Measurements from ENCODE around the gene NQO2. TPM values are rescaled to one million over a fixed set of nuclear protein-coding genes. Genes with fewer than 3 reads are reported as not detected.
A peak's percentile ranks its signal among the peaks of the same experiment; 100 is the strongest.

Gene NQO2
- total and polyA plus RNA-seq, 2 of the 13 experiments (the other 11 are each of a cell fraction or from before 2014, with no cell fraction given) = 32.2 to 56.5 TPM

- TF ChIP-seq, protein P1, sequence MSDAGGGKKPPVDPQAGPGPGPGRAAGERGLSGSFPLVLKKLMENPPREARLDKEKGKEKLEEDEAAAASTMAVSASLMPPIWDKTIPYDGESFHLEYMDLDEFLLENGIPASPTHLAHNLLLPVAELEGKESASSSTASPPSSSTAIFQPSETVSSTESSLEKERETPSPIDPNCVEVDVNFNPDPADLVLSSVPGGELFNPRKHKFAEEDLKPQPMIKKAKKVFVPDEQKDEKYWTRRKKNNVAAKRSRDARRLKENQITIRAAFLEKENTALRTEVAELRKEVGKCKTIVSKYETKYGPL (CRISPR knock-in tag; IDR thresholded peaks at IDR 0.05) = peak; percentile 46; the same call in 1 of the 2 replicates
- TF ChIP-seq HOXA3 (CRISPR knock-in tag; IDR thresholded peaks at IDR 0.05) = peak; percentile 36; the same call in 1 of the 2 replicates
- TF ChIP-seq, protein P2, sequence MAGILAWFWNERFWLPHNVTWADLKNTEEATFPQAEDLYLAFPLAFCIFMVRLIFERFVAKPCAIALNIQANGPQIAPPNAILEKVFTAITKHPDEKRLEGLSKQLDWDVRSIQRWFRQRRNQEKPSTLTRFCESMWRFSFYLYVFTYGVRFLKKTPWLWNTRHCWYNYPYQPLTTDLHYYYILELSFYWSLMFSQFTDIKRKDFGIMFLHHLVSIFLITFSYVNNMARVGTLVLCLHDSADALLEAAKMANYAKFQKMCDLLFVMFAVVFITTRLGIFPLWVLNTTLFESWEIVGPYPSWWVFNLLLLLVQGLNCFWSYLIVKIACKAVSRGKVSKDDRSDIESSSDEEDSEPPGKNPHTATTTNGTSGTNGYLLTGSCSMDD (CRISPR knock-in tag; IDR thresholded peaks at IDR 0.05) = no peak
- TF ChIP-seq PRMT3 (CRISPR knock-in tag; IDR thresholded peaks at IDR 0.05; ENCODE audit: borderline replicate concordance, low read depth) = no peak
- TF ChIP-seq ZNF674 (CRISPR knock-in tag; IDR thresholded peaks at IDR 0.05; ENCODE audit: low read depth) = no peak
- peak; percentile 20; the same call in 1 of the 2 replicates for TF ChIP-seq ZNF703 (CRISPR knock-in tag; IDR thresholded peaks at IDR 0.05; ENCODE audit: borderline replicate concordance)
- peak; percentile 89 for TF ChIP-seq RBFOX2 (IDR thresholded peaks at IDR 0.05; ENCODE audit: low read depth, low read length)
- no peak for TF ChIP-seq ZFP41 (CRISPR knock-in tag; IDR thresholded peaks at IDR 0.05; ENCODE audit: borderline replicate concordance)
- no peak for TF ChIP-seq PCBP2 (optimal IDR thresholded peaks at IDR 0.05; ENCODE audit: low read depth, low read length, poor library complexity, severe bottlenecking)
- TF ChIP-seq KIAA2018 (CRISPR knock-in tag; IDR thresholded peaks at IDR 0.05; ENCODE audit: borderline replicate concordance) = no peak
- no peak for TF ChIP-seq NFRKB (IDR thresholded peaks at IDR 0.05)
- TF ChIP-seq TFAP4 (IDR thresholded peaks at IDR 0.05; ENCODE audit: borderline replicate concordance, low read depth) = no peak
- peak; percentile 71; the same call in 1 of the 2 replicates for TF ChIP-seq TARDBP (CRISPR knock-in tag; IDR thresholded peaks at IDR 0.05)
- no peak for TF ChIP-seq ZSCAN22 (CRISPR knock-in tag; IDR thresholded peaks at IDR 0.05)
- TF ChIP-seq ZNF180 (CRISPR knock-in tag; IDR thresholded peaks at IDR 0.05; ENCODE audit: borderline replicate concordance, low read depth) = no peak
- peak; percentile 59; the same call in 1 of the 2 replicates for TF ChIP-seq ADNP (CRISPR knock-in tag; IDR thresholded peaks at IDR 0.05)
- no peak for TF ChIP-seq GTF2F1 (IDR thresholded peaks at IDR 0.05; ENCODE audit: low read length)
- peak; percentile 74 for TF ChIP-seq ZNF317 (CRISPR knock-in tag; IDR thresholded peaks at IDR 0.05)
- peak; percentile 79 for TF ChIP-seq SAP130 (CRISPR knock-in tag; IDR thresholded peaks at IDR 0.05; ENCODE audit: low read depth)
Measured at GRCh38 chr6:2971420-2972218, 28.1 kb upstream of the NQO2 start, which contains the start of gene SERPINB6 (continued).
